GM21526 (cell line): ENCODE measurements around the gene CDKAL1.

Source experiments
- ATAC-seq: cut with Tn5 transposase; IDR thresholded peaks from one replicate; pipeline ENCODE4 v1.9.1; 2021; ENCODE audit warnings: moderate library complexity; ENCODE audit not compliant: unreplicated experiment, low FRiP score

The CDKAL1 gene

DNA sequence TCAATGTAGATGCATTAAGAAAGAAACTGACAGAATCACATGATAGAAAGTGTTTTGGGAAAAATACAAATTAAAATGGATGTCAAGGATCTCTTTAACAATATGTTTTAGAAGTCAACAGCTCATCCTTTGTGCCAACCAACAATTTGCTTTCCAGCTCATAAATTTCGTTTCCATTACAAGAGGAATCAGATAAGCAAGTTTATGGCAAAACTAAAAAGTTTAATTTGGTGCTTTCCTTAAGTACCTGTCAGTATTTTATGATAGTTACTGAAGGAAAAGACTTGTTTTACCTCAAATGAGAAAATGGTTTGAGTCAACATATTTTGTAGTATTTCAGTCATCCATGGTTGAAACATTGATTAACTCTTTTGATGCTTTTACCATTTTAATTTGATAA, 130.0 kb downstream of the CDKAL1 start:
- ATAC-seq = no peak

DNA sequence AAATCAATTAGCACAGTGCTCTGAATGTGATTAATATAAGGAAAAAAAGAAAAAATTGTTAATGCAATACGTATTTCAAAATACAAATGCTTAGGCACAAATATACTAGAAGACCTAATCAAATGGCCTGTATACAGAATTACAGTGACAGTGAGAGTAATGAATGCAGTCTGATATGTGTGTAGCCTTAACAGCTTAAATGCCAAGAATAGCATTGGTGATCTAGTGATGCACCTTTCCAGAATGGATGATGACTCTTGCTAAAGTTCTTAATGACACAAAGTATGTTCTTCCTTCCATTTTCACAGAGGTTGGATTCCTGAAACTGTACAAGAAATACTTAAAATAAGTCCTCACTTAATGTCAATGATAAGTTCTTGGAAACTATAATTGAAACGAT, 131.0 kb downstream of the CDKAL1 start:
- no peak for ATAC-seq

DNA sequence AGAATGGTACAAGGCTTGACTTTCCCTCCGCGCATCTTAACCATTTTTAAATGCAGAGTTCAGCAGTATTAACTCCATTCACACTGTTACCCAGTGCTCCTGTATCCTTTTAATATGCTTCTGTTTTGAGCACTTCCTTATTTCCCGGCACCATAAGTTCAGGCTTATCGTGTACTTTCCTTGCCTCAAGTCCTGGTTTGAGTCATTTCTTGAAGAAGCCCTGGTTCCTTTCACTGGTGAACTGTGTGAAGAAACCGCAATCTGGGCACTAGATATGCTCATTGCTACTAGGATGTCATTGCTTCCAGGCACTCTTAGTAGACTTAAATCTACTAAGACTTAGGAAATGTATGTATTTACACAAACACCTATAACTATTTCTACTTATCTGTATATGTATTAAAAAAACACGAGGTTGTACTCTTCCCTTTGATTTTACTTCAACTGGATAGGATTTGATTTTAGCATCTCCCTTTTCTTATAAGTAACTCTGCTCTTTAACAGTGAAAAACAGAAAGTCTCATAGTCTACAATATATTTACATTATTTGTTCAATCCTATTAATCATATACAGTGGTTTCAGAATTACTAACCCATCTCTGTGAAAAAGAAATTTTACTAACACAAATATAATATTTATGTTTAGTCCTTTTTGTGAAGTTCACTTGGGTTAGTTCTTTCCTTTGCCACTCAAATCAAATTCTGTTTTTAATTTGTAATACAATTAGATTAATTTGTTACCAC, 135.5 kb downstream of the CDKAL1 start:
- peak; percentile 77 for ATAC-seq

DNA sequence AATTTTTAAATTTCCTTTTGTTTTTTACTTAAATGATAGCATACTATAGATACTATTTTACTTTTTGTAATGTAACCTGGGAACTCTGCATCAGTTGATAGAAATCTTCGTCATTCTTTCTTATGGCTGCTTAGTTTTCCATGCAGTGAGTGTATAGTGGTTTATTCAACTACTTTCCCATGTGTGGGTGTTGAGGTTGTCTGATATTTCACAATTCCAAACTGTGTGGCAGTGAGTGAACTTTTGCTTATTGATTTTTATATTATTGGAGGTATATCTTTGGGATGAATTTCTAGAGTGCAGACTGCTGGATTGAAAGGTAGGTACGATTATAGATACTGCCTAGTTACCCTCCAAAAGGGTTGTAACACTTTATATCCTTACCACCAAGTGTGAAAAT, 136.5 kb downstream of the CDKAL1 start:
- no peak for ATAC-seq

DNA sequence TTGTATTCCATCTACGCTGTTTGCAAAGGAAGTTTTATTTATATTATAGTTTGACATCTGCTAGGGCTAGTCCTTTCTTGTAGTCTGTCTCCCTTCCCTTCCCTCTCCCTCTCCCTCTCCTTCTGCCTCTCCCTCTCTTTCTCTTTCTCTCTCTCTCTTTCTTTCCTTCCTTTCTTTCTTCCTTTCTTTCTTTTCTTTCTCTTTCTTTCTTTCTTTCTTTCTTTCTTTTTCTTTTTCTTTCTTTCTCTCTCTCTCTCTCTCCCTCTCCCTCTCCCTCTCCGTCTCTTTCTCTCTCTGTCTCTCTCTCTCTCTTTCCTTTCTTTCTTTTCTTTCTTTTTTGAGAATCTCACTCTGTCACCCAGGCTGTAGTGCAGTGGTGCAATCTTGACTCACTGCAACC, 137.8 kb downstream of the CDKAL1 start:
- no peak for ATAC-seq

DNA sequence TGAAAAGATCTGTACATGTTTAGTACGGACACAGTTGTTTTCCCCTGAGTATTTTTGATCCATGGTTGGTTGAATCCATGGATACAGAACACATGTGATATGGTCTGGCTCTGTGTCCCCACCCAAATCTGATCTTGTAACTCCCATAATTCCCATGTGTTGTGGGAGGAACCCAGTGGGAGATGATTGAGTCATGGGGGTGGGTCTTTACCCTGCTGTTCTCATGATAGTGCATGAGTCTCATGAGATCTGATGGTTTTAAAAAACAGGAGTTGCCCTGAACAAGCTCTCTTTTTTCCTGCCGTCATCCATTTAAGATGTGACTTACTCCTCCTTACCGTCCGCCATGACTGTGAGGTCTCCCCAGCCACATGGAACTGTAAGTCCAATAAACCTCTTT, 139.2 kb downstream of the CDKAL1 start:
- no peak for ATAC-seq

DNA sequence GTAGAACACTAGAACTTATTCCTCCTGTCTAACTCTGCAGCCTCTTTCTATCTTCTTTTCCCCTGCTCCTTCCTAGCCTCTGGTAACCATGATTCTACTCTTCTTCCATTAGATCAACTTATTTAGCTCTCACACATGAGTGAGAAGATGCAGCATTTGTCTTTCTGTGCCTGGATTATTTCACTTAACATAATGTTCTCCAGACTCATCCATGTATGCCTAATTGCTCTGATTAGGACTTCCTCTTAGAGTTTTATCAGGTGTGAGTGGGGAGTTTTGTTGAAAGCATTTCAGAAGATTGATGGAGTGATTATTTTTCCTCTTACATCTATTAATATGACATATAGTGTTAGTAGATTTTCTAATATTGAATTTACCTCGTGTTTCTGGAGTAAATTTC, 140.4 kb downstream of the CDKAL1 start:
- ATAC-seq = no peak

DNA sequence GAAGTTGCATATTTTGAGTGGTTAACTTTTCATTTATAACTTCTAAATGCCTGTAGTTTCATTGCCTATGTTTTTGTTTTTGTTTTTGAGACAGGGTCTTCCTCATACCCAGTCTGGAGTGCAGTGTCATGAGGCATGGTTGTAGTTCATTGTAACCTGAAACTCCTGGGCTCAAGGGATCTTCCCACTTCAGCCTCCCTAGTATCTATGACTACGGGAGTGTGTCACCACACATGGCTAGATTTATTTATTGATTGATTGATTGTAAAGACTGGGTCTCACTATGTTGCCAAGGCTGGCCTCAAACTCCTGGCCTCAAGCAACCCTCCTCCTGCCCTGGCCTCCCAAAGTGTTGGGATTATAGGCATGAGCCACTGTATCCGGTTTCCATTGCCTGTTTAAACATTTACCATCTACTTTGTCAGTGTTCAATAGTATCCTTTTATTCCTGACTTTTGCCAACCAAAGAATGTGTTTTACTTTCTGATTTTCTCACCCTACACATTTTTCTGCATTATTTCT, 144.6 kb downstream of the CDKAL1 start:
- ATAC-seq = no peak

DNA sequence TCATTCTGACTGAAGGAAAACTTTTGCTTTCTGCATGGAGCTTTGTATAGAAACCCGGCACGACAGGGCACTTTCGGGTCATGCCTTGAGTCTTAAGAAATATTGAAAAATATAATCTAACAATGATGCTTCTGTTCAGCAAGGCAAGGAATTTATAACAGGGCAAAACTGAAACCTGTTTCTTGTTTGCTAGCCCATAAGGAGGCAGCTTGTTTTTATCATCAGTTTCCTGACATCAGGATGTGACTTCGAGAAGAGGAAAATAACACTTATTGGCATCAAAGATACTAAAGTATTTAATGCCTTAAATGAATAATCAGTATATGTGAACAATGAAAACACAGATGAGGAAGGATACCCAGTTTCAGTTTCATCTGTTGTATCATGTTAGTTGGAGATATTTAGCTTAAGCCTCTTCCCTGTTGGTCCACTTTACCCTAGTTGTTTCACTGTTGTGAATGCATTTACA, 146.5 kb downstream of the CDKAL1 start:
- ATAC-seq = no peak

DNA sequence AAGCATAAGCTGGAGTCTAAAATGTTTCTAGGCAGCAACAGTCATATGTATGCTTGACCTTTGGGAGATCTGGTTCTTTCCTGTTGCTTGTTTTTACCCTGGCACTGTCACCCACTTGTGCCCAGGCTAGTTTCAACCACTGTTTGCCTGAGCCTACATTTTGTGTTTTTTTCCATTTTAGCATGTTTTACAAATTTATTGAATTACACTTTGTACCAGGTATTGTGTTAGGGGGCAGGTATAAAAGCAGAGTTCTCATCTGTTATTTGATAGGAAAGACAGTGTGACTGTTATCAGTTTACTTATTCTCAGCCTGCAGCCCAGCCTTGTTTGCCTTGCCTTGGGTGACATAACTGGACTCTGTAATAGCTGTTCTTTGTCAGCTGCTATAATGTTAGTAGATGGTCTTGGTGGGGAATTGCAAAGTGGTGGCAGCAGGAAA, 147.0 kb downstream of the CDKAL1 start:
- no peak for ATAC-seq

DNA sequence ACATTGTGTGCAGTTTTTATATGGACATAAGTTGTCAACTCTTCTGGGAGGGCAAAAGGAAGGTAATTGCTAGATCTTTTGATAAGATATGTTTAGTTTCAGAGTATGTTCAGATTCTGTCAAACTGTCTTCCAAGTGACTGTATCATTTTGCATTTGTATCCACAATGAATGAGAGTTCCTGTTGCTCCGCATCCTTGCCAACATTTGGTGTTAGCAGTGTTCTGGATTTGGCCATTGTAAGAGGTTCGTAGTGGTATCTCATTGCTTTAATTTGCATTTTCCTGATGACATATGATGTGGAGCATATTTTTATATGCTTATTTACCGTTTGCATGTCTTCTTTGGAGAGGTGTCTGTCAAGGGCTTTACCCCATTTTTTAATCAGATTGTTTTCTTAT, 150.2 kb downstream of the CDKAL1 start:
- ATAC-seq = no peak

DNA sequence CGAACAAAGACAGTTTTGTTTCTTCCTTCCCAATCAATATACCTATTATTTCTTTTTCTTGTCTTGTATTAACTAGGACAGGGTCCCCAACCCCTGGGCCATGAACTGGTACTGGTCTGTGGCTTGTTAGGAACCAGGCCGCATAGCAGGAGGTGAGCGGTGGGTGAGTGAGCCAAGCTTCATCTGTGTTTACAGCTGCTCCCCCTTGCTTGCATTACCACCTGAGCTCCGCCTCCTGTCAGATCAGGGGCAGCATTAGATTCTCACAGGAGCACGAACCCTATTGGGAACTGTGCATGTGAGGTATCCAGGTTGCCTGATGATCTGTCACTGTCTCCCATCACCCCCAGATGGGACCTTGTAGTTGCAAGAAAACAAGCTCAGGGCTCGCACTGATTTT, 151.9 kb downstream of the CDKAL1 start:
- no peak for ATAC-seq

DNA sequence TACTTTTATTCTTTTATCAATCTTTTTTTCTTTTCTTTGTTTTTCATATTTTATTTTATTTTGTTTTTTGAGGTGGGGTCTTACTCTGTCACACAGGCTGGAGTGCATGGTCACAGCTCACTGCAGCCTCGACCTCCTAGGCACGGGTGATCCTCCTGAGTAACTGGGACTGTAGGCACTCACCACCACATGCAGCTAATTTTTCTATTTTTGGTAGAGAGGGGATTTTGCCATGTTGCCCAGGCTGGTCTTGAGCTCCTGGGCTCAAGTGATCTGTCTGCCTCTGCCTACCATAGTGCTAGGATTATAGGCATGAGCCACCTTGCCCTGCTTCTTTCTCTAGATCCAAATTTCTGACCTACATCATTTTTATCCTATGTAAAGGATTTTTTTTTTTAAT, 153.2 kb downstream of the CDKAL1 start:
- ATAC-seq = no peak

DNA sequence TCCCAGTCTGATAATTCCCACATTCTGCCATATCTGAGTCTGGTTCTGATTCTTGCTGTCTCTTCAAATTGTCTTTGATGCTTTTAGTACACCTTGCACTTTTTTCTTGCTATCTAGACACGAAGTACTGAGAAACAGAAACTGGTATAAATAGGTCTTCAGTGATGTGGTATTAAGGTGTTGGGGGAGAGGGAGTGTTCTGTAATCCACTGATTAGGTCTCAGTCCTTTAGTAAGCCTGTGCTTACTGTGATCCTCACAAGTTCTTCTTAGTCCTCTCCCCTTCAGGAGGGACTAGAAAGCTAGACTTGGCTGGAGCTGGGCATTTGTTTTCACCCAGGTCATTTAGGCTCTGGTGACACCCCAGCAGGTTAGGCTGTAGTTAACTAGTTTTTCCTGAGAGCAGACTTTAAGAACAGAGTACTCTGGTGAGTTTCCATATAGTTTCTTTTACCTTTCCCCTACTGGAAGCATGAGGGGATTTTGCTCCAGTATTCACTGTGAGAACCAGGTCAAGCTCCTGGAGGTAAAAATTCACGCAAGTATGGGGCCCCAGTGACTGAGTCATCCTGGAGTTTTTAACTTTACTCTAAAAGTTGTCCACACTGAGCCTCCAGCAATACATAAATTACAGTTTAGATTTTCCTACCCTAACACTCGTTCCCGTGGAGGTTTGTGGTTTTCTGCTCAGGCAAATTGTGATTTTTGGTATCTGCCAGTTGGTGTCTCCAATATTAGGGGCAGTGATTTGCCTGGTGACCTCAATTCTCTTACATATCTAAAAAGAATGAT, 154.6 kb downstream of the CDKAL1 start:
- peak; percentile 96 for ATAC-seq

DNA sequence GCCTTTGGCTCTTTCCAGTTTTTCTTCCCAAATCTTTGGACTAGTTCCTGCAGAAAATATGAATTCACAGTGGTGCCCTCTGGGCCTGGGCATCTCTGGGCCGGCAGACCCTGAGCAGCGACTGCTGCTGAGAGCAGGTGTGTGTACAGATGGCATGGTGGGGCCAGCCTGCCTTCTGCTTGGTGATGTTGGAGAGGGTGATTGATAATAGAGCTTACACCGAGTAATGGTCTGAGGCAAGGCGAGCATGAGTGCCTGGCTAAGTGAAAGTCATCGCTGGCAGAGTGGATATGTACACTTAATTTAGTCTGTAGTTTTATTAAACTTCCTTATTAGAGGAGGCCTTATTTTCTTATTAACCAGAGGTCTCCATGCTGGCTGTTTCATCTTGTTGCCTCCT, 156.9 kb downstream of the CDKAL1 start:
- no peak for ATAC-seq

DNA sequence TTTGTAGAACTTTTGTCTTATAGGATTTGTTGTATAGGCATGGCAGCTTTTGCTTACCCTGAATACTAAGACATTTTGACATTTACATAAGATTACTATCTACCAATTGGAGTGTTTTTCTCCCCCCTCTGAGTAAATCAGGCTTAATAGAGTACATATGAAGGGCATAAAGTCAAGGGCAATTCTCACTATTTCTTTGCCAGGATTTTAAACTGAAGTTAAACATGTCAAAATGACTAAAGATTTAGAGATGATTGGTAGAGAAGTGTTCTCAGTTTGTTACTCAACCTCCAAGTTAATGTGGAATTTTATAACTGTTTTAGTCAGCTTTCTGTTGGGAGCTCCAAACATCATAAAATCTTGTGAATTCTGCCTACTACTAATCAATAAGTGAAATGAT, 157.8 kb downstream of the CDKAL1 start:
- ATAC-seq = no peak

DNA sequence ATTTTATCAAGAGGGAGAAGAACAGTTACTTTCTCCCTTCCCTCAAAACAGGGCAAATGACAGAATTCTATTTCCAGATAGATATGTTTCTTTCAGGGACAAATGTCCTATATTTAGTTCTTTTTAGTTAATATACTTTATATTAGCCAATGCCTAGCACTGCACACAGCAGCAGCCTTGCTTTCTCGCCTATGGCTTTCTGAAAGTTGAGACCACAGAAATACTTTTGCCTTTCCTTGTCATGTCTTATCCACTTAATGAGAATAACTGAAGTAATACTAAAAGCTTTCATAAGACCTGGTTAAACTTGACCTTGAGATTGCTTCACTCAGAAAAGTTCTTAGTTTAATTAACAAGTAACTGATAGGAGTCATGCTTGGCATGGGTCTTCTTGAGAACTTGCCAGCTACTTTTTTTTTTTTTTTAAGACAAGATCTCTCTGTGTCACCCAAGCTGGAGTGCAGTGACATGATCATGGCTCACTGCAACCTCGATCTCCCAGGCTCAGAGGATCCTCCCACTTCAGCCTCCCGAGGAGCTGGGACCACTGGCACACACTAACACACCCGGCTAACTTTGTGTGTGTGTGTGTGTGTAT, 159.3 kb downstream of the CDKAL1 start:
- ATAC-seq = no peak

DNA sequence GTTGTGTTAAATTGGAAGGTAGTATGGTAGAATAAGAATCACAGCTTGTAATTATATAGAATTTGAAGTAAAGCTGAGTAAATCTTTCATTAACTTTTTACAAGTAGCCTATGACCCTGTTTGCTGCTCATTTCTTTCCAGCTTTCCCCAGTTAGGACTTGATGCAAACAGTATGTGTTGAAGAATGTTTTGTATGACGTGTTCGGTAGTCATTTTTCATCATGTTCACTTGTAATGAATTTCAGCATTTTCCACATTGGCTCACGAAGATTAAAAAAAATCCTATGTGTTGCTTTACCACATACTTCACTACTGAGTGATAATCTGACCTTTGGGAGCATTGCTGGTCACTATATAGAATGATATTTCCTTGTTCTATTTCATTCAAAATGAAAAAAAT, 162.4 kb downstream of the CDKAL1 start:
- ATAC-seq = no peak

DNA sequence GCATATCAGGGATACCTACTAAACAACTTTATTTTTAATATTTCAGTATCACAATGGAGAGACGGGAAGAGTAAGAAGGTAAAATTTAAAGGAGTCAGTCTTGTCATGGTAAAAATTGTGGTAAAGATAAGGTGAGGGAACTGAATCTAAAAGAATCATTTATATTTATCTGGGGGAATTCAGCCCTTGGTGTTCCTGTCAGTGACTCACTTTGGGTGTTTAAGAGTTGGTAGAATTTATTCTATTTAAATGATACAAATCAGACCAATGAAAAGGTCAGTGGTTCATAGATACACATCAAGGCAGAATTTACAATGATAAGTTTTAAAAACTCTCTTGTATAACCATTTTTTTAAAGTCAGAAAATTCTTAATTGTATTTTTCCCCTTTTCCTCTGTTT, 164.4 kb downstream of the CDKAL1 start:
- no peak for ATAC-seq

DNA sequence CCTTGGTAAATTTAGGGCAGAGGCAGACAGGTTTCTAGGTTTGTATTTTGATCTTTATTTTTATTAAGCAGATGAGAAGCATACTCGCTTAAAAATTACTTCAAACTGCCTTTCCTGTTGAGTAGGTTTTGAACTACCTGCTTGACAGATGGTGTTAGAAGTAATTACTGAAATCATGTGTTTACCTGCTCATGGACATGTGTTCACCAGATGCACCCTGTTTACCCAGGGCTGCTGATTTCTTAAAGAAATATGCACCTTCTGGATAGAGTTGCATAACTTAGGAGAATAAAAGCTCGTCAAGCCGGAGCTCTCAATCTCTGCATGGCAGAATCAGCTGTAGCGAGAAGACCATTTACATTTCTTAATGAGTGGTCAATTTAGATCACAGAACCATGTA, 165.1 kb downstream of the CDKAL1 start:
- ATAC-seq = no peak

DNA sequence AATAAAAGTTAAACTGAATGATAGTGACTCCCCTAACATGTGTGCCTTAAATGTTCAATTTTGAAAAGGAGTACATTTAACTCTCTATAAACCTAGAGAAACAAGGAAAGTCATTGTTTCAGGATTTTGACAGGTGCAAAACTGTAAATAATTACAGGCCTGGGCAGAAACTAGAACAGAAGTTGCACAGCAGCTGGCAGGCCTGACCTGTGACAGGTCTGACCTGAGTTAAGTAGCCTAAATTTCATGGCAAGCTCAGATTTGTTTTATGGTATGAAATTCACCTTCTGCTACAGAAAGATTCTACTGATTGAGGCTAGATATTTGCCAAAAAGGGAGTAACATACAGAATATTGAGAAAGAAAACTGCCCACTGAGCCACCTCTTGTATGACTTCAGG, 166.1 kb downstream of the CDKAL1 start:
- no peak for ATAC-seq
